AG04450 (cell line): ENCODE measurements around the gene GPC6. TPM values are rescaled to one million over a fixed set of nuclear protein-coding genes. Genes with fewer than 3 reads are reported as not detected.

ENCODE experiments used
- CTCF ChIA-PET: fragments of 300-600, 350-600 bp; formaldehyde crosslinking; extraction: SDS; loops from one replicate; lab custom pipeline; 2022; ENCODE audit warnings: antibody characterized with exemption, inconsistent platforms; lab: Charles Lee
- POLR2A ChIA-PET: fragments of 350-600 bp; formaldehyde crosslinking; extraction: SDS; loops from one replicate; lab custom pipeline; 2021; ENCODE audit warnings: antibody characterized with exemption, inconsistent platforms; lab: Yijun Ruan, JAX
- DNase-seq: peaks from one replicate; pipeline ENCODE4 v3.0.0-alpha.2; 2011; ENCODE audit warnings: low read depth, low spot score
- H3K27ac ChIP-seq: one replicate; pipeline ENCODE4 v1.5.1; 2012; ENCODE audit warnings: low read depth, low read length, control low read depth
- H3K27me3 ChIP-seq: one replicate; pipeline ENCODE4 v1.6.0; 2012; ENCODE audit warnings: low read length; ENCODE audit not compliant: control insufficient read depth, insufficient read depth
- H3K4me3 ChIP-seq: 2 replicates; pipeline ENCODE4 v1.5.1; 2011; ENCODE audit warnings: mild to moderate bottlenecking, low read depth, low read length, control low read depth
- H3K9me3 ChIP-seq: 2 replicates; pipeline ENCODE4 v1.5.1; 2012; ENCODE audit warnings: low read length; ENCODE audit not compliant: control insufficient read depth, insufficient read depth
- polyA plus RNA-seq: library from polyadenylated mRNA; depleted of rRNA; stranded (reverse); fragments of >200 nt; gene quantifications from 2 replicates; pipeline ENCODE4 v1.2.3, GENCODE V29; 2011
- TF ChIP-seq, protein P1 (sequence below): IDR thresholded peaks from 2 replicates; pipeline ENCODE4 v1.5.1; 2011; ENCODE audit warnings: low read depth, low read length, control low read depth, inconsistent platforms

The GPC6 gene
- polyA plus RNA-seq, 1 experiment, result 40.4 TPM

- no peaks in the 10 kb centered on the region for H3K9me3 ChIP-seq
- TF ChIP-seq, protein P1, sequence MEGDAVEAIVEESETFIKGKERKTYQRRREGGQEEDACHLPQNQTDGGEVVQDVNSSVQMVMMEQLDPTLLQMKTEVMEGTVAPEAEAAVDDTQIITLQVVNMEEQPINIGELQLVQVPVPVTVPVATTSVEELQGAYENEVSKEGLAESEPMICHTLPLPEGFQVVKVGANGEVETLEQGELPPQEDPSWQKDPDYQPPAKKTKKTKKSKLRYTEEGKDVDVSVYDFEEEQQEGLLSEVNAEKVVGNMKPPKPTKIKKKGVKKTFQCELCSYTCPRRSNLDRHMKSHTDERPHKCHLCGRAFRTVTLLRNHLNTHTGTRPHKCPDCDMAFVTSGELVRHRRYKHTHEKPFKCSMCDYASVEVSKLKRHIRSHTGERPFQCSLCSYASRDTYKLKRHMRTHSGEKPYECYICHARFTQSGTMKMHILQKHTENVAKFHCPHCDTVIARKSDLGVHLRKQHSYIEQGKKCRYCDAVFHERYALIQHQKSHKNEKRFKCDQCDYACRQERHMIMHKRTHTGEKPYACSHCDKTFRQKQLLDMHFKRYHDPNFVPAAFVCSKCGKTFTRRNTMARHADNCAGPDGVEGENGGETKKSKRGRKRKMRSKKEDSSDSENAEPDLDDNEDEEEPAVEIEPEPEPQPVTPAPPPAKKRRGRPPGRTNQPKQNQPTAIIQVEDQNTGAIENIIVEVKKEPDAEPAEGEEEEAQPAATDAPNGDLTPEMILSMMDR, result no peak
- no peaks in the 10 kb centered on the region for H3K27me3 ChIP-seq
- no peak overlapping the region for H3K27ac ChIP-seq
- POLR2A ChIA-PET, result no interaction called here
- CTCF ChIA-PET, result no interaction called here
- DNase-seq, result no peak
- H3K4me3 ChIP-seq, result no peak overlapping the region
Measured at GRCh38 chr13:93341517-93341916, 114.9 kb downstream of the GPC6 start.

- Histone ChIP-seq H3K27ac (no peak overlapping the region), H3K27me3 (no peaks in the 10 kb centered on the region), H3K4me3 (no peak overlapping the region), H3K9me3 (peaks cover 4% of the 10 kb centered on the region; the same call in 1 of the 2 replicates)
- no peak for DNase-seq
- POLR2A ChIA-PET, result no interaction called here
- TF ChIP-seq, protein P1, result no peak
- CTCF ChIA-PET, result interaction anchor here (1.0 kb wide), 1 partner anchor 1019 kb away, joined by 5 read pairs; no protein-coding TSS in a partner anchor
Measured at GRCh38 chr13:93343097-93343496, 116.5 kb downstream of the GPC6 start.

- ChIA-PET CTCF (interaction anchor here (1.0 kb wide), 1 partner anchor 1018 kb away, joined by 5 read pairs; no protein-coding TSS in a partner anchor), POLR2A (no interaction called here)
- H3K27me3 ChIP-seq, result no peaks in the 10 kb centered on the region
- H3K4me3 ChIP-seq, result no peak overlapping the region
- peaks cover 4% of the 10 kb centered on the region; the same call in 1 of the 2 replicates for H3K9me3 ChIP-seq
- TF ChIP-seq, protein P1, result no peak
- DNase-seq, result no peak
- H3K27ac ChIP-seq, result no peak overlapping the region
Measured at GRCh38 chr13:93344048-93344705, 117.6 kb downstream of the GPC6 start.

DNA sequence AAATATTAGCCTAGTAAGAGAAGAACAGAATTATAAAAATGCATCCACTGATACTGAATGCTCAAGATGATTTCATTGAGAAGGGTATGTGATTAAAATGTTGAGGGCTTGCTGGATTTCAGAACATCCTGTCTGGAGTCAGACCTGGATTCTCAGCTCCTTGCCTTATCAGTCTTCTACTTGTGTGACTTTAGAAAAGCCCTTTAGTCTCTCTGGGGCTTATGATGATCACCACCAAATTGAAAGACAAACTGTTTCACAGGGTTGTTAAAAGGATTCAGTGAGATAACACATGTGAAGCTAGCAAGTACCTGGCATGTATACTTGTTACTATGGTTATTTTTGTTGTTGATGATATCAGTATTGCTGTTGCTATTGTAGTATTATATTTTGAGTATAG lies 118.4 kb downstream of the GPC6 start:
- CTCF ChIA-PET, result no interaction called here
- no peak for DNase-seq

GRCh38 chr13:93345770-93346169 lies 119.2 kb downstream of the GPC6 start:
- no peak for DNase-seq
- peaks cover 4% of the 10 kb centered on the region; the same call in 1 of the 2 replicates for H3K9me3 ChIP-seq
- H3K27me3 ChIP-seq, result no peaks in the 10 kb centered on the region
- POLR2A ChIA-PET, result no interaction called here
- TF ChIP-seq, protein P1, result no peak
- H3K27ac ChIP-seq, result no peak overlapping the region
- no peak overlapping the region for H3K4me3 ChIP-seq
- CTCF ChIA-PET, result interaction anchor here (0.8 kb wide), 1 partner anchor 9 kb away, joined by 3 read pairs; no protein-coding TSS in a partner anchor

More for the DNA sequence above, 118.4 kb downstream of the GPC6 start:
- POLR2A ChIA-PET, result no interaction called here
- Histone ChIP-seq H3K27me3 (no peaks in the 10 kb centered on the region), H3K27ac (no peak overlapping the region), H3K4me3 (no peak overlapping the region), H3K9me3 (peaks cover 4% of the 10 kb centered on the region; the same call in 1 of the 2 replicates)
- TF ChIP-seq, protein P1, result no peak
